ENCODE data around the gene CACNA2D3. TPM values are rescaled to one million over a fixed set of nuclear protein-coding genes. Genes with fewer than 3 reads are reported as not detected.

The CACNA2D3 gene
- polyA plus RNA-seq, 5 donors = 1.1 to 2.2 (median 1.6) TPM

GRCh38 chr3:54530091-54530490, 407.7 kb downstream of the CACNA2D3 start:
- DNase-seq = no peak

GRCh38 chr3:54530944-54531343, 408.6 kb downstream of the CACNA2D3 start:
- no peak for DNase-seq

- DNase-seq = no peak
Observed at GRCh38 chr3:54531741-54532140, 409.4 kb downstream of the CACNA2D3 start.

GRCh38 chr3:54533856-54534255, 411.5 kb downstream of the CACNA2D3 start:
- no peak for DNase-seq

GRCh38 chr3:54535619-54536018, 413.3 kb downstream of the CACNA2D3 start:
- DNase-seq = no peak

- DNase-seq = no peak
Observed at GRCh38 chr3:54536450-54536849, 414.1 kb downstream of the CACNA2D3 start.

- no peak for DNase-seq
Observed at GRCh38 chr3:54537506-54537905, 415.2 kb downstream of the CACNA2D3 start.

GRCh38 chr3:54538346-54538745, 416.0 kb downstream of the CACNA2D3 start:
- no peak for DNase-seq

- DNase-seq = no peak
Observed at GRCh38 chr3:54541369-54541768, 419.0 kb downstream of the CACNA2D3 start.

- DNase-seq = no peak
Observed at GRCh38 chr3:54543446-54543845, 421.1 kb downstream of the CACNA2D3 start.

GRCh38 chr3:54547051-54547450, 424.7 kb downstream of the CACNA2D3 start:
- no peak for DNase-seq

- DNase-seq = no peak
Observed at GRCh38 chr3:54547846-54548245, 425.5 kb downstream of the CACNA2D3 start.

- no peak for DNase-seq
Observed at GRCh38 chr3:54549607-54550220, 427.4 kb downstream of the CACNA2D3 start.

- no peak for DNase-seq
Observed at GRCh38 chr3:54550221-54550977, 428.0 kb downstream of the CACNA2D3 start.

- DNase-seq = no peak
Observed at GRCh38 chr3:54556630-54557029, 434.3 kb downstream of the CACNA2D3 start.

- DNase-seq = no peak
Observed at GRCh38 chr3:54557538-54558428, 435.4 kb downstream of the CACNA2D3 start.

- DNase-seq = no peak
Observed at GRCh38 chr3:54563501-54564200, 441.3 kb downstream of the CACNA2D3 start.

- no peak for DNase-seq
Observed at GRCh38 chr3:54564374-54564925, 442.1 kb downstream of the CACNA2D3 start.

- DNase-seq = no peak
Observed at GRCh38 chr3:54565956-54566355, 443.6 kb downstream of the CACNA2D3 start.

GRCh38 chr3:54567949-54568348, 445.6 kb downstream of the CACNA2D3 start:
- no peak for DNase-seq

GRCh38 chr3:54570008-54570407, 447.7 kb downstream of the CACNA2D3 start:
- no peak for DNase-seq

Measured in right lung (tissue), 5 donors.